ENCODE results near the gene RANBP1.

RANBP1 gene

GRCh38 chr22:20091690-20092476, 24.0 kb upstream of the RANBP1 start:
- Mint-ChIP-seq H3K36me3 (ENCODE audit: low read depth) (peaks cover 96% of the 10 kb centered on the region), H3K27me3 (ENCODE audit: low read depth) (no peaks in the 10 kb centered on the region), H3K4me3 (no peak overlapping the region), H3K9me3 (peaks cover 11% of the 10 kb centered on the region), H3K4me1 (no peaks in the 10 kb centered on the region), H3K27ac (no peak overlapping the region)
- no peak for TF ChIP-seq CTCF (IDR thresholded peaks at IDR 0.05; ENCODE audit: unreplicated experiment in 3 of 3)

GRCh38 chr22:20092477-20092854, 23.4 kb upstream of the RANBP1 start:
- Mint-ChIP-seq H3K27ac (no peak overlapping the region), H3K27me3 (ENCODE audit: low read depth) (no peaks in the 10 kb centered on the region)

GRCh38 chr22:20093418-20094196, 22.3 kb upstream of the RANBP1 start:
- H3K36me3 Mint-ChIP-seq (ENCODE audit: low read depth): peaks cover 97% of the 10 kb centered on the region
- no peak for TF ChIP-seq CTCF (IDR thresholded peaks at IDR 0.05; ENCODE audit: unreplicated experiment in 3 of 3)
- H3K27ac Mint-ChIP-seq: no peak overlapping the region
- H3K4me1 Mint-ChIP-seq: no peaks in the 10 kb centered on the region
- H3K4me3 Mint-ChIP-seq: no peak overlapping the region
- H3K27me3 Mint-ChIP-seq (ENCODE audit: low read depth): no peaks in the 10 kb centered on the region
- H3K9me3 Mint-ChIP-seq: peaks cover 17% of the 10 kb centered on the region

More at GRCh38 chr22:20092477-20092854, 23.4 kb upstream of the RANBP1 start:
- no peak for TF ChIP-seq CTCF (IDR thresholded peaks at IDR 0.05; ENCODE audit: unreplicated experiment in 3 of 3)
- peaks cover 96% of the 10 kb centered on the region for H3K36me3 Mint-ChIP-seq (ENCODE audit: low read depth)
- H3K4me3 Mint-ChIP-seq: no peak overlapping the region
- no peaks in the 10 kb centered on the region for H3K4me1 Mint-ChIP-seq
- H3K9me3 Mint-ChIP-seq: peaks cover 16% of the 10 kb centered on the region

GRCh38 chr22:20094197-20094807, 21.6 kb upstream of the RANBP1 start:
- H3K4me3 Mint-ChIP-seq: no peak overlapping the region
- TF ChIP-seq CTCF (IDR thresholded peaks at IDR 0.05; ENCODE audit: unreplicated experiment in 3 of 3): no peak
- no peaks in the 10 kb centered on the region for H3K4me1 Mint-ChIP-seq
- H3K9me3 Mint-ChIP-seq: peaks cover 17% of the 10 kb centered on the region
- peaks cover 97% of the 10 kb centered on the region for H3K36me3 Mint-ChIP-seq (ENCODE audit: low read depth)
- H3K27me3 Mint-ChIP-seq (ENCODE audit: low read depth): no peaks in the 10 kb centered on the region
- no peak overlapping the region for H3K27ac Mint-ChIP-seq

GRCh38 chr22:20095521-20095920, 20.4 kb upstream of the RANBP1 start:
- H3K36me3 Mint-ChIP-seq (ENCODE audit: low read depth): peaks cover 99% of the 10 kb centered on the region
- H3K4me3 Mint-ChIP-seq: no peak overlapping the region
- H3K27me3 Mint-ChIP-seq (ENCODE audit: low read depth): no peaks in the 10 kb centered on the region
- no peak for TF ChIP-seq CTCF (IDR thresholded peaks at IDR 0.05; ENCODE audit: unreplicated experiment in 3 of 3)
- peaks cover 17% of the 10 kb centered on the region for H3K9me3 Mint-ChIP-seq
- no peak overlapping the region for H3K27ac Mint-ChIP-seq
- no peaks in the 10 kb centered on the region for H3K4me1 Mint-ChIP-seq

All from nephron (organoid).